ENCODE results near the gene REG4. TPM values are rescaled to one million over a fixed set of nuclear protein-coding genes. Genes with fewer than 3 reads are reported as not detected.

The REG4 gene
- total and polyA plus RNA-seq, 2 donors (not counting 3 experiments of a cell fraction or from before 2014, with no cell fraction given): not detected

DNA sequence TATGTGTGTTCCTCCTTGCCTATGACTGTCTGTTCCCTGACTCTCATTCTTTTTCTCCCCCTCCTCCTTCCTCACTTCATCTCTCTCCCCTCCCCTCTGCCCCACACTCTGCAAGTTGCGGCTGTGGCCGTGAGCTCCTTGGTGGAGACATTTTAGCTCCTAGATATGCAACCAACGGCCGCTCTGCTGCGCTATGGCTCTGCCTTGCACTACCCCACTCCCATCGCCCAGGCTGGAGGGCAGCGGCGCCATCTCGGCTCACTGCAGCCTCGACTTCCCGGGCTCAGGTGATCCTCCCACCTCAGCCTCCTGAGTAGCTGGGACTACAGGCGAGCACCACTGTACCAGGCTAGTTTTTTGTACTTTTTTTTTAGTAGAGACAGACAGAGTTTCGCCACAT, 5.5 kb downstream of the REG4 start:
- FAIRE-seq (no peak), DNase-seq (ENCODE audit: low read depth, low spot score) (no peak)
- no peak overlapping the region for H3K4me2 ChIP-seq (ENCODE audit: insufficient read depth, low read length)
- no peak overlapping the region for H3K9ac ChIP-seq (replicated peaks; ENCODE audit: extremely low read depth, insufficient read depth, low read length)
- no TSS peak for BruUV-seq (replicated peaks)
- no peaks in the 10 kb centered on the region for H3K79me2 ChIP-seq (ENCODE audit: control insufficient read depth, insufficient read depth, low read length)
- no peaks in the 10 kb centered on the region for H4K20me1 ChIP-seq (replicated peaks; ENCODE audit: control insufficient read depth, extremely low read depth, insufficient read depth, low read length)
- CTCF ChIA-PET: no interaction called here
- H2AFZ ChIP-seq (ENCODE audit: low read depth, low read length): no peak overlapping the region
- dilution Hi-C loops (cut with MboI; ENCODE audit: extremely low pct_ligation_motif_present, low sequenced_read_pairs) (no loop called here), intact Hi-C loops (cut with micrococcal nuclease) (loop anchor here (10.0 kb wide), 1 partner anchor 221 kb away; no protein-coding TSS in a partner anchor)
- H3K36me3 ChIP-seq (ENCODE audit: control insufficient read depth in 2 of 2, extremely low read depth in 1 of 2, insufficient read depth in 2 of 2, low read length in 2 of 2): no peaks in the 10 kb centered on the region
- no peak overlapping the region for H3K4me3 ChIP-seq (replicated peaks in 1 of 3; ENCODE audit: insufficient read depth in 1 of 3, low read depth in 1 of 3, low read length in 3 of 3)
- H3K9me1 ChIP-seq (replicated peaks; ENCODE audit: control insufficient read depth, extremely low read depth, insufficient read depth, low read length): no peaks in the 10 kb centered on the region
- peaks cover 12 to 31% of the 10 kb centered on the region in 2 experiments for H3K27me3 ChIP-seq (ENCODE audit: control insufficient read depth in 2 of 2, insufficient read depth in 2 of 2, low read length in 2 of 2)
- H3K4me1 ChIP-seq (ENCODE audit: control insufficient read depth, extremely low read depth, insufficient read depth, low read length): no peaks in the 10 kb centered on the region
- TF ChIP-seq FOS (IDR thresholded peaks at IDR 0.05; ENCODE audit: borderline replicate concordance, insufficient read depth, low read length) (no peak), MYC (IDR thresholded peaks at IDR 0.05; ENCODE audit: low read depth, low read length) (no peak), JUN (IDR thresholded peaks at IDR 0.05; ENCODE audit: borderline replicate concordance, insufficient read depth, insufficient read length, low read depth) (no peak), POLR2A (IDR thresholded peaks at IDR 0.05; ENCODE audit: low read depth, low read length) (no peak), EZH2 (IDR thresholded peaks at IDR 0.05; ENCODE audit: borderline replicate concordance, low read depth, low read length, severe bottlenecking) (no peak), POLR2AphosphoS5 (IDR thresholded peaks at IDR 0.05; ENCODE audit: insufficient read depth, low read depth, low read length) (no peak), GATA2 (IDR thresholded peaks at IDR 0.05; ENCODE audit: insufficient read depth, insufficient read length, low read depth, low read length) (no peak)
- TF ChIP-seq, protein P1, sequence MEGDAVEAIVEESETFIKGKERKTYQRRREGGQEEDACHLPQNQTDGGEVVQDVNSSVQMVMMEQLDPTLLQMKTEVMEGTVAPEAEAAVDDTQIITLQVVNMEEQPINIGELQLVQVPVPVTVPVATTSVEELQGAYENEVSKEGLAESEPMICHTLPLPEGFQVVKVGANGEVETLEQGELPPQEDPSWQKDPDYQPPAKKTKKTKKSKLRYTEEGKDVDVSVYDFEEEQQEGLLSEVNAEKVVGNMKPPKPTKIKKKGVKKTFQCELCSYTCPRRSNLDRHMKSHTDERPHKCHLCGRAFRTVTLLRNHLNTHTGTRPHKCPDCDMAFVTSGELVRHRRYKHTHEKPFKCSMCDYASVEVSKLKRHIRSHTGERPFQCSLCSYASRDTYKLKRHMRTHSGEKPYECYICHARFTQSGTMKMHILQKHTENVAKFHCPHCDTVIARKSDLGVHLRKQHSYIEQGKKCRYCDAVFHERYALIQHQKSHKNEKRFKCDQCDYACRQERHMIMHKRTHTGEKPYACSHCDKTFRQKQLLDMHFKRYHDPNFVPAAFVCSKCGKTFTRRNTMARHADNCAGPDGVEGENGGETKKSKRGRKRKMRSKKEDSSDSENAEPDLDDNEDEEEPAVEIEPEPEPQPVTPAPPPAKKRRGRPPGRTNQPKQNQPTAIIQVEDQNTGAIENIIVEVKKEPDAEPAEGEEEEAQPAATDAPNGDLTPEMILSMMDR (IDR thresholded peaks at IDR 0.05; ENCODE audit: extremely low read depth in 1 of 2, insufficient read depth in 1 of 2, low read depth in 1 of 2, low read length in 2 of 2): no peak
- TF ChIP-seq, protein P2, sequence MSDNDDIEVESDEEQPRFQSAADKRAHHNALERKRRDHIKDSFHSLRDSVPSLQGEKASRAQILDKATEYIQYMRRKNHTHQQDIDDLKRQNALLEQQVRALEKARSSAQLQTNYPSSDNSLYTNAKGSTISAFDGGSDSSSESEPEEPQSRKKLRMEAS (IDR thresholded peaks at IDR 0.05; ENCODE audit: insufficient read depth, insufficient read length): no peak
- POLR2A ChIA-PET: no interaction called here
- no peaks in the 10 kb centered on the region for H3K9me3 ChIP-seq (replicated peaks; ENCODE audit: control insufficient read depth, insufficient read depth, low read length)
- no peak overlapping the region for H3K27ac ChIP-seq (ENCODE audit: insufficient read depth, low read depth, low read length)
